Stimulated activated CD4-positive, alpha-beta T cell treated with anti-CD3 and anti-CD28 coated beads, Interleukin-2, amount 100 ng/mL, for 24 hours (primary cell): Measurements from ENCODE around the gene GARS1.

Experiments used
- DNase-seq, 2 donors: peaks; one replicate each; pipeline ENCODE4 v3.0.0-alpha.2; 2020

GARS1 gene

DNA sequence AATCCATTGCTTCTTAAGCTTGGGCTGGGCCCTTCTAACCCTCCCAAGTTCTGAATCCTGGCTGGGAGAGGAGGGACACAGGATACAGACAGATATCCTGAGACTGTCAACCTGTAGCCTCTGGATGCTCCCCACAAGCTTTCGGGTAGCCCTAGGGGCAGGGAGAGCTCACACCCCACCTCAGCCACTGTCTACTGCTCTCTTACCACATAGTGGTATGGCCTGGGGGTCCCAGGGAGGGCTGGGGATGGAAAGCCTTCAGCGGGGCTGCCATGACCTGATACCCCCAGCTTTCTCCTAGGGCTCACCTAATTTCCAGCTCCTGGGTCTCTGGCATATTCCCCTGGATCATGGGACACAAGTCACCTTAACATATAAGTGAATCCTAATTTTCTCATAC lies 62.5 kb downstream of the GARS1 start:
- no peak for DNase-seq

DNA sequence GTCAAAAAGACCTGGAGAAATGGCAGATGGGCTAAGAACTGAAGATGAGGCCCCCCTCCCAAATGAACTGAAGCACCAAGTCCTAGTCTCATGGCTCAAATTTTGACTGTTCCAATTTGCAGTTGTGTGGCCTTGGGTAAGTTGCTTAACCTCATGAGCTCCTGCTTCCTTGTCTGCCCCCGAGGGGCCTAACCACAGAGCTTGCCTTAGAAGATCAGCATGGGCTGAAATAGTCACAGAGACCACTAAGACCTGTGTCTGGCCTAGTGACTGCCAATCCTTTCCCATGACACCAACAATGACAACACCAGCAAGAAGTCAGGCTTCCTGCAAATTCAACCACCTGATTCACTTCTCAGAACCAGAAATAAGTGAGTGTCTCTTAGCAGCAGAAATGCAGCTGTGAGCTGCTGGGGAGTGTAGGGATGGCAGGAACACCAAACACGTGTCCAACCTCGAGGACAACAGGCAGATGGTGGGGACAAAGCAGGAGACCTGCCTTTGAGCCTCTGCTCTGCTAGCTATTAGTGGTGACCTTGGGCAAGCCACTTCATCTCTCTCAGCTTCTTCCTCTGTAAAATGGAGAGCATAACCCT lies 63.9 kb downstream of the GARS1 start:
- no peak for DNase-seq

DNA sequence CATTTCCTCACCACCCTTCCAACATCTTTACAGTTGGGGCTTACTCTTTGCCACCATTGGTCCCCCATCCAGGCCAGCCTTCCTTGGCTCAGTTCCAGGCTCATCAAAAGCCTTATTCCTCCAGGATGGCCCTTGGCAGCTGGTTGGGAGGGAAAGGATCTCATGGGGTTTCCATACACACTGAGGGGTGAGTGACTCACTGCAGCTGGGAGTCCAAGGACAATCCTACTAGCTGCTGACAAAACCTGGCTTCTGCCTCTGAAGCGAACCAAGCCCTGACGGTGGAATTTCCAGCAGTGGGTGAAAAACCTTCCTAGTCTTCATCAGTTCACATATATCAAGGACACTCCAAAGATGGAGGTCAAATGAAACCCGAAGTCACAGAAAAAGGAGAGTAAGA lies 64.6 kb downstream of the GARS1 start:
- DNase-seq = no peak

DNA sequence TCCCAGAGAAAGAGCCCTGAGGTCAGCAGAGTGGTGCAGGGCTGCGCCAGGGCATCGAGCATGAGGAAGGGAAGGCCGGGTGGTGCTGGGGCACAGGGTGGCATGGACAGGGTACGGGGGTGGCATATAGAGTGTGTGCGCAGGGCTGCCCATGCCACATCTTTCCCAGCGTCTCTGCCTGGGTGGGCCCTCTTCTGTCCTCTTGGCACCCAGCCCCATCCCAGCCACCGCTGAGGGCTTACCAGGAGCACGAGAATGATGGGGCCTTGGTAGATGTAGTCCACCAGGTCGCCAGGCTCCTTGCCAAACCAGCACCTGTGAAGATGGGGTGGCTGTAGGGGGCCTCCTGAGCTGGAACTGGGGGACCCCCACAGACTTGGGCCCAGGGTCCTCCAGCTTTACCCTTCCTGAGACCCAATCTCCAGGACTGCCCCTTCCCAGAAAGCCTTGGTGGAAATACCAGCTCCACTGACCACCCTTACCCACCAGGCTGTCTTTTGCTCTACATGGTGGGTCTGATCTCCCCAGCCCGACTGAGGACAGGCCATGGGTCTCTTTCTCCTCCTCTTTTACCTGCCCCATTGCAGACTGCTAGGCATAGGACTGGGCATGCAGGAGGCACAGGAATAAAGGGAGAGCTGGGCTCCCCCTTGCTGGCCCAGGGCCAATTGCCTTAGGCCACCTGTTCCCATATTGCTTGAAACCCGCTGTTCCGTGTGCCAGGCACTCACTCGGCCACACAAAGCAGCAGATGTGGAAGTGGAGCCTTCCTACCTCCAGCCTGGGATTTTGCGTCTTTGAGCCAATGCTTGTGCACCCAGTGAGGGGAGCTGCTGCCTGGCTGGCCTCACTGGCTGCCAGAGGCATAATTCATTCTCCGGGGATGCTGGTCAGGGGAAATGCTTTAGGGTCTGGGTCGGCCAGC lies 65.9 kb downstream of the GARS1 start:
- DNase-seq = no peak

DNA sequence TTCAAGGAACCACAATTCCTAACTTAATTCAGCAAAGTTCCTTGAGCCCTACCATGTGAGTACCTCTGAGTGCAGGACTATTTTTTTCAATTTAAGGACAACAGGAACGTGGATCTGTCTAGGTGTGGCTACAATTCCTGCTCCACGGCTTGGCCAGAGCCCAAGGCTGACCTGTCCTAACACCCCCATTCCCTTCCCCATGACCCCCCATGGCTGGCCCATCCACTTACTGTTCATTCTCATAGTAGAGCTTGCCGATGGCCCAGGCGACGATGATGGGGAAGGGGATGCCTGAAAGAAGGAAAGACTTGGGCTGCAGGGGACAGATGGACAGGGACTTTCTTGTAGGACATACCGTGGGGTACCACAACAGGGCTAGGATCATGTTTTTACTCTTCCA lies 67.2 kb downstream of the GARS1 start:
- DNase-seq = no peak

DNA sequence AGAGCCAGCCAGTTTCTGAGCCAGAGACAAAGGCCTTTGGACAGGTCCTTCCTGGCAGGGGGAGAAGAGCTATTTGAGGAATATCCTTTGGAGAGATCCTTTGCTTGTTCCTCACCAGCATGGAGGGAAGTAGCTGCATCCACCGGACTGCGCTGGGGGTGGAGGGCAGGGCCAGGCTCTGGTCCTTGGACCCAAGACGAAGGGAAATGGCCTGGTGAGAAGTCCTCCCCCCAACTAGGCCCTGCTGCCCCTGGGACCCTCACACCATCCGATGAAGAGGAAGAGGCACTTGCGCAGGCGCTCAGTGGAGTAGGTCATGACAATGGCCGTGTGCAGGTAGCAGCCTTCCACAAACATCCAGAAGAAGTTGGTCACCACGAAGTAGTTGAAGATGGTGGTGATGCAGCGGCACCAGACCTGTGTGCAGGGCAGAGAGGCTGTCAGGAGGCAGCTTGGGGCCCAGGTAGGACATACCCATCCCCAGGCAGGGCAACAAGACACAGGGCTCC lies 67.8 kb downstream of the GARS1 start:
- no peak for DNase-seq

DNA sequence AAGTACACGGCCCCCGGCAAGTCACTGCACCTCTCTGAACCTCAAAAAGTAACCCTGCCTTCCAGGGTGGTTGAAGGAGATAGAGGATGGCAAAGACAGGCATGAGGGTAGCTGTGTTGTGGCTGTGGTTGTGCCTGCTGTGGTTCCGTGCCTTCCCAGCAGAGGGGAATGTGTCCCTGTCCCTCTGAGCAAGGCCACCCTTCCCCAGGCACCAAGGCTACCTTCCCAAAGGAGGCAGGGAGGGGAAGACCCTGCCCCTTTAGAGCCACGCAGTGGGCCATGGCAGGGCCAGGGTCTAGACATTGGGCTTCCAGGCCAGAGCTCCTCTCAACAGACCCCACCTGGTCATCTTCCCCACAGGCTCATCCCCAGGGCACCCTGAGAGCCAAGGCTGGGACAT lies 68.7 kb downstream of the GARS1 start:
- DNase-seq = no peak

DNA sequence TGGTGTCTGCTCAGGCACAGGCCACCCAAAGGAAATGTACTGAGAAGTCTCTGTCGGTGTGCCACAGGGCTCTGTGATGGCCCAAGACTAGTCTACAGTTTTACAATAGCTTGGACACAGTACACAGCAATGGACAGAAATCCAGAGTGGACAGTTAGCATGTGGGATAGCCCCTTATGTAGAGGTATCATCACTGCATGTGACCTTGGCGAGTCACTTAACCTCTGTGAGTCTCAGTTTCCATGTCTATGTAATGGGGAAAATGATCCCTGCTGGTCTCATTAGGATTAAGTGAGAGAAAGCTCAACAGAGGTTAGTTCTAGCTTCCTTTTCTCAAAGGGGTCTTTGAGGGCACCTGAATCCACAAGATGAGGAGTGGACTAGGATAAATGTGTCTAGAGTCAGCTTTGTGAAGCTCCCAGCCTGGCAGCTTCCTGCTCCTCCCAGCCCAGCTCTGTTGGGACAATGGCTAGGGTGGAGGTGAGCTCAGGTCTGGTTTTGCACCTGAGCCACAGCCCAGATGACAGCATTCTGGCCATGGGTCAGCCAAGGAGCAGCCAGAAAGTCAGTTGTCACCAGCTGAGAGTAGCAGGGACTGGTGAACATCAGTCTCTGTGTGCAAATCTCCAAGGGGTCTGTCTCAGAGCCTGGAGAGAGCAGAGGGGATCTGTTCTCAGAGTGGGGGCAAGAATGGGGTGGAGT lies 69.7 kb downstream of the GARS1 start:
- no peak for DNase-seq

DNA sequence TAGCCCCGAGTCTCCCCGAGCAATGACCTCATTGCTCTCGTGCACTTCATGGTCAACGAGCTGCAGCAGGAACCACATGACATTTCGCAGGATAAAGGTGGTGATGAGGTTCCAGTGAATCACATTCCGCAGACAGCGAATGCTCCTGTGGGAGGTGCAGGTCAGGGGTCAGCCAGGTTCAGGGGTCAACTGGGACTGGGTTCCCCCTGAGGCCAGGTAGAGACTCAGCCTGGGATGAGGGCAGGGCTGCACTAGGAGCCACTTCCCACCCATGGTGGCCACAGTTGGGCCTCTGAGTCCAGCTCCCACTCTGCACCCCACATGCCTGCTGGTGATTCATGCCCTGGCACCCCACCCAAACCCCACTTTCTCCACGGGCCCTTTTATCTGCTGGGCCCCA lies 70.4 kb downstream of the GARS1 start:
- DNase-seq = no peak

DNA sequence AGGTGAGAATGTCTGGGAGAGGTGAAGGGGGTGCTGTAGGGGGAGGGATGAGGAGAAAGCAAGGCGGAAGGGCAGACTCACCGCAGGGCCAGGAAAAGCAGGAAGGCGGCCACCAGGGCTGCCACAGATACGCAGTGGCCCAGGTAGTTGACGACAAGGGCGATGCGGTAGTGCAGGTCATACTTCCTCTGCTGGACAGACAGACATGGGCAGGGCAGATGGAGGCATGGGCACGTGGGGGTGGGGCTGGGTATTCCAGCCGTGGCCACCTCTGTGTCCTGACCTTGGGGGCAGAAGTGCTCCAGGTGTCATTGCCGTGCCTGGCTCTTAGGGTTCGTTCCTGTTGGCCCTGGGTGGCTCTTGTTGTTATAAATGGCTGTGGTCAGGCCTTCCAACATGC lies 70.8 kb downstream of the GARS1 start:
- no peak for DNase-seq

DNA sequence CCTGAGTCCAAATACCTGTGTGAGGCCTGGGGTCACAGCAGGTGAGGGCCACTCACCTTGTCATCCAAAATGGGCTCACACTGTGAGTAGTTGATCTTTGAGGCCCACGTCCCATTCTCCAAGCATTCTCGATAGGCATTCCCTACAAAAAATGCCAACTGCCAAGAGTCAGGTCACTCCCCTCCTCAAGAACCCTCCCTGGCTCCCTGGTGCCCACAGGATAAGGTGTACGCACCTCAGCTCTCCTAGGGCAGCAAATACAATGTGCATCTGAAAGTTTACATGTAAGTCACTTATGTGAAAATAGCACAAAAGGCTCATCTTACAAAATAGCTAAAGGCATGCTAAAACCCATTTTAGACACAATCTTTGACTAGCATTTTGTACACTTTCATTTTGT lies 72.5 kb downstream of the GARS1 start:
- DNase-seq = no peak

DNA sequence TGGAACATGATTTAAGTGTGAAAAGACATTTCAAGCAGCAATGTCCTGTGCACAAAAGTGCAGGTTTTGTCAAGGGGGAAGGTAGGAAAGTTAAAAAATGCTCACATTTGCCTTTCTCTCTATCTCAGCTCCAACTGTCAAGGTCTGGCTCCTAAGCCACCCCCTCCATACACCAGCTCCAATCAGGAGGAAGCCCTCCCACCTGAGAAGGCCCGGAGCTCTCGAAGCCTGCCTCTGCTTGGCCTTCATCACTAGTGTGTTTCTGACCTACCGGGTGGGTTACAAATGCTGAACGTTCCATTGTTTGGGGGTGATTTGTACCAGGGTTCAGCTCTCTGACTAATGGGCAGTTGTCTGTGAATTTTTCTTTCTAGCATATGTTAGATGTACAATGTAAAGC lies 73.4 kb downstream of the GARS1 start:
- no peak for DNase-seq

DNA sequence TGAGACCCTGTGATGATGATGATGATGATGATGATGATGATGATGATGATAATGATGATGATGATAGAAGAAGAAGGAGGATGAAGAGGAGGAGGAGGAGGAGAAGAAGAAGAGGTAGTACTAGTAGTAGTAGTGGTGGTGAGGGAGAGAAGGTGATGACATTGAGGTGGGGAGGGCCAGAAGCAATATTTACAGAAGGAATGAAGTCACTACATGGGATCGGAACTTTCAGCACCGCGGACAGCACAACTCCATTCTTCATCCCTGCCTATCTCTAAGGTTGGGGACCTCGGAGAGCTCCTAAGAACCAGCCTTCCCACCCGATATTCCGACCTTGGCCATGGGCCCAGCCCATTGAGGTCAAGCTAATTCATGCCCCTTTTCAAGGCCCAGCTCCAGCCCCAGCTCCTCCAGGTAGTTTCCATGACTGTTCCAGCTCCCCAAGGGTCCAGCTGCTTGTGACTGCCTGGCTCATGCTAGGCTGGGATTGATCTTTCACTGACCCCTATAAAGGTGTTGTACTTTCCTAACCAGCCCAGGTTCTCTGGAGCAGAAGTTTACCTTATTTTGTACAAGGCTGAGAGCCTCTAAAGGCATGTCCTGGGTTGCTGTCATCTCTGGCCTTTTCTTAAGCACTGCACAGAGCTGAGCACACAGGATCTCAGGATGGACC lies 77.3 kb downstream of the GARS1 start:
- DNase-seq = peak in 1 of 2 donors; percentile 16

DNA sequence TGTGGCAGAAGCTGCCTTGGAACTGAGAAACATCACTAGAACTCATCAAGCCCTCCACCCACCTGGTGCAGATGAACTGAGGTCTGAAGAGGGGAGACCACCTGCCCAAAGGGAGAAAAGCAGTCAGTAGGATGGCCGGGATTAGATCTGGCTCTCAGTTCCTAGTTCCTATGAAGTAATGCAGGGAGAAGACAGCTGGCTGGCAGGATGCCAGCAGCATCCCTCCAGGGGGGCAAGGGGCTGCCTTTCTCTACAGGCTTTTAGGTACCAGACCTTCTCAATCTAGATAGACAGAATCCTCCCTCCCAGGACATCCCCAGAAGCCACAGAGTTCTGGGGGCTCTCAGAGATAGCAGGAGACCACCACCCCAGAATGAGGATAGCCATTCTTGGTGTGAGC lies 79.7 kb downstream of the GARS1 start:
- DNase-seq = no peak

DNA sequence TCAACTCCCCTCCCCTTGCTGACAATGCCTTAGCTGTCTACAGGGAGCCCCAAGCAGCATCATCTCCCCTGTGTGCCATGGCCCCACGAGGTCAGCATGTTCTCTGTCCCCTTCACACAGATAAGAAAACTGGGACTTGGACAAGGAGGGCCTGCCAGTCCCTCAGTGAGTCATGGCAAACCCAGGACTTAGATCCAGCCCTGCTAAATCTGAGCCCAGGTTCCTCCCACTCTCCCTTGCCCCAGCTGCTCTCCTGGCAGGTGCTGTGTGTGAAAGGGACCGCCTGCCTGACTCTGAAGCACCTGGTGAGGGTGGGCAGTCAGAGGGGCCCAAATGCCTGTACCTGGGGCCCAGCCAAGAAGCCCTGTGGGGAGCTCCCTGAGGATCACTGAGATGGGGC lies 80.2 kb downstream of the GARS1 start:
- DNase-seq = no peak

DNA sequence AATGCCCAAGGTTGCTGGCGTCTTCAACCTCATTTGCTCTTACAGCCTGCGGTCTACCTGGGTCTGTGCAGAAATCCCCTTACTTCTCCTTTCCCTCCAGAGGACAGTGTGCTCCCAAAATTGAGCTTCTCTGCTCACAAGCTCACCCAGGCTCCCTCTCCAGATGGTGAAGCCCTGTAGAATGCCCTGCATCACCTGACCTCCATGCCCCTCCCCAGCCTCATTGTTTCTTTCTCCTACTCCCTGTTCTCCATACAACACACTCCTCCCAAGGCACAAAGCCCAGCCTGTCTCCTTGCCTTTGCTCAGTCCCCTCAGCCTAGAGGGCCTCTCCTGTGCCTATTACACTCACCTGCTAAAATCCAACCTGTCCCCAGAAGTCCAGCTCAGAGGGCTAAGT lies 84.1 kb downstream of the GARS1 start:
- DNase-seq = no peak

DNA sequence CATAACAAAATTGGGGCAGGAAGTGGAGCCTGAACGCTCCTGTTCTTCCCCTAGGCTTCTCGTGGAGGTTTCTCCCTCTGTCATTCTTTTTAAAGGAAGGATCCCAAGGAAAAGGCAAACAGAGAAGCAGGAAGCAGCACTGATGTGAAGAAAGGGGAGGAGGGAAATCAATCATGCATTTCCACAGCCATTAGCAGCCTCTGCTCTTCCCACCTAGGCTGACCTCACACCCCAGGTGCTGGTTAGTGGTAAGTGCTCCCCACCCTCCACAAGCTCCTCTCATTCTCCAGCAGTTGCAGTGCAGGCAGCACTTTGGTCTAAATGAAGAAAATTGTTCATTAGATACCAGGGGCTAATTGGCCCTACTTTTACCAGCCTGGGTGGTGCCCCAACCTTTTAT lies 85.0 kb downstream of the GARS1 start:
- DNase-seq = no peak

DNA sequence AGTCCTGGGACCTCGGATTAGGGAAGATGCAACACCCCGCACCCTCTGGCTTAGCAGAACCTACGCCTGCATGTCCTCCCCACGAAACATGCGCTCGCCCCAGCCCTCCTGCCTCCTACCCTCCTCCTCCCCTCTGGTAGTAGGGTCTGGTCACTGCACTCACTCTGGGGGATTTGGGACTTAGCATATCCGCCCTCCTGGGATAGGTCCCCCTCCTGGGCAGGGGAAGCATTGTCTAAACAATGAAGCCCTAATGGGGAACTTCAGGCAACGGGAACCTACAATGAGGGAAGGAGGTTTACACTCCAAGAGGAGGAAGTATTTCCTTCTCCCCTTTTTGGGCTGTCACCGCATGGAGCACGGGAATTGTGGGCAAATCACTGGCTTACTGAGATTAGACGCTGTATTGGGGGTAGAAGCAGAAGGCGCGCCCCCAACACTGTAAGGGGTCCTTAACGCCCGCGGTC lies 86.7 kb downstream of the GARS1 start:
- no peak for DNase-seq

DNA sequence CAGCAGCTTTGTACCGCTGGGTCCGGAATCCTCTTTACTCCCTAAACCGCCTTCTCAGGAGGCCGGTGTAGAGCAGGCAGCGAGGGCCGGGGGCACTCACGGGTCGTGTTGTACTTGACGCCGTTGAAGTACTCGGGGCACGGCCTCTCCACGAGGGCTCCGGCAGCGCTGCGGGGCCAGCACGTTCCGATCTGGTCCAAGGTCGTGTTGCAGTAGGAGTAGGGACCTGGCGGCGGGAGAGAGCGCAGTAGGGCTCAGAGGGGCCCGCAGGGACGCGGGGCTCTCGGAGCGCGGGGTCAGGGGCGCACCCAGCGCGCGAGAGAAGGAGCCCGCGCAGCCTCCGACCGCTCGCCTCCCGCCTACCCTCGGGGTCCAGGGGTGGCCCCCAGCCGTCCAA lies 87.1 kb downstream of the GARS1 start:
- DNase-seq = peak in 1 of 2 donors; percentile 14

DNA sequence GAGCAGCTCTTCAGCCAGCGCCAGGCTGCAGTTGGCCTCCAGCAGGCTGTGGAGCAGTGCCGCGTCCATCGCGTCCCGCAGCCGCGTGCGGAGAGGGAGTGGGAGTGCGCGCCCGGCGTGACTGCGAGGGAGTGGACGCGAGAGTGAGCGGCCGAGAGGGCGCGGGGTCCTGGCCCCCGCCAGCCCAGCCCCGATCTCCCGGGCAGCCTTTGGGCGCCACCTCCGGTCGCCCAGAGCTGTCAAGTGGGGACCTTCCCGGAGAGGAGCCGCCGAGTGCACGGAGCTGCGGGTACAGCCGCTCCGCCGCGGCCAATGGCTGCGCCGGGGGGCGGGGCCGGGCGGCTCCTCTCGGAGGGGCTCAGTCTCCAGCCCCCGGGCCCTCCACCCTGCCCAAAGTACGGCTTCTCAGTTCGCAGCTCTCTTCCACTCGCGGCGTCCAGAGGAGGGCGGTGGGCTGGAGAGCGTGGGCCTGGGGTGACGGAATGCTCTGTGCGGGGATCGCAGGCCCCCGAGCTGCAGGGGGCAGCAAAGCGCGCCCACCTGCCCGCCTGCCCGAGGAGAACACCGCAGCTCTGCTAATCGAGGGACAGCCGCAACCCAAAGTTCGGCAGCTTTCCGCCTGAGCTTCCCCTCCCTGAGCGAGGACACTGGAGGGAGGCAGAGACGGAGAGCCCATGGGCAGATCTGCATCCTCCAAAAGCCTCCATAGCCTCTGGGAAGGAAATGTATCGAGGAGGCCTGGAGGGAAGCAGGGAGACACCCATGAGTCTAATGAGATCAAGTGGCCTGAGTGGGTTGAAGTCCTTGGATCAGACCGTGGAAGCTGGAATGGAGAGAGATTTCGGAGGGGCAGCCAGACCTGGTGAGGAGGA lies 87.8 kb downstream of the GARS1 start, which contains the start of gene CRHR2:
CRHR2 (minus strand) TSS at position 245 of the 872 bp plus-strand sequence; CDS start at position 69, 176 bp downstream.
- DNase-seq = peak; percentile 26 to 42

DNA sequence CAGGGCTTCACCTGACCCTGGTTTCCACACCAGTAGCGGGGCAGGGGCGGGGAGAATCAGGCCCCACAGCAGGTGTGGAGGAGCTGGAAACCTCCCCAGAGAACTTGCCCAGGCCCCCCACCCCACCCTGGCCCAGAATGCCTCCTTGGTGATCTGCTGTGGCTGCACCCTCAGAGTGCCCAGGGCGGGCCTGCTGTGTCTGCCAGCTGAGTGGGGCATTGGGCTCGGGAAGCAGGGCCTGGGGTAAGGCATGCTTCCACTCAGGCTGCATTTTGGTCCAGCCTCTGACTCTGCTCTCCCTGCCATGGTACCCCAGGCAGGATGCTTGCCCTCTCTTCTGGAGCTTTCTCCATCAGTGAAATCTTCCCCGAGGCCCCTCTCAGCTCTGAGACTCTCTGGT lies 88.6 kb downstream of the GARS1 start:
- no peak for DNase-seq
